Measurements from ENCODE around the gene SLAMF6. TPM values are rescaled to one million over a fixed set of nuclear protein-coding genes. Genes with fewer than 3 reads are reported as not detected.

The SLAMF6 gene
- polyA plus RNA-seq, 1 donor: 0.16 TPM

Other genes with a start within 250 kb of the SLAMF6 start
- gene PEX19, start 238.1 kb downstream of the SLAMF6 start, polyA plus RNA-seq (ENCODE audit: insufficient read length): 43.2 TPM
- 126 TPM for gene COPA, start 180.0 kb downstream of the SLAMF6 start, polyA plus RNA-seq (ENCODE audit: insufficient read length)
- gene NCSTN, start 179.9 kb downstream of the SLAMF6 start, polyA plus RNA-seq (ENCODE audit: insufficient read length): 95.4 TPM
- gene NHLH1, start 156.2 kb downstream of the SLAMF6 start, polyA plus RNA-seq (ENCODE audit: insufficient read length): 0.59 TPM
- gene VANGL2, start 122.7 kb downstream of the SLAMF6 start, polyA plus RNA-seq (ENCODE audit: insufficient read length): 8.6 TPM
- gene CD84, start 56.2 kb upstream of the SLAMF6 start, polyA plus RNA-seq (ENCODE audit: insufficient read length): 1.5 TPM
- 0.05 TPM for gene SLAMF1, start 123.8 kb upstream of the SLAMF6 start, polyA plus RNA-seq (ENCODE audit: insufficient read length)
- 1.9 TPM for gene CD48, start 188.6 kb upstream of the SLAMF6 start, polyA plus RNA-seq (ENCODE audit: insufficient read length)
- 0.46 TPM for gene SLAMF7, start 216.0 kb upstream of the SLAMF6 start, polyA plus RNA-seq (ENCODE audit: insufficient read length)

Measured in forelimb muscle (tissue), 1 donor.